Cardiac fibroblast (primary cell): ENCODE data around the gene TEAD3.

Source experiments
- DNase-seq, 2 donors: peaks; one replicate each; pipeline versions ENCODE4 v3.0.0 to v3.0.0-alpha.2; 2010; ENCODE audit warnings: low read depth in 2 of 2
- H3K4me3 ChIP-seq, 2 donors: replicated peaks in 1 of 2; 1 replicate in 1 of 2; 2 replicates in 1 of 2; pipeline ENCODE4 v1.5.1; 2011; ENCODE audit warnings: low read depth in 2 of 2, low read length in 2 of 2, mild to moderate bottlenecking in 2 of 2, moderate library complexity in 1 of 2
- TF ChIP-seq, protein P1 (sequence below): IDR thresholded peaks from one replicate; pipeline ENCODE4 v1.5.1; 2011; ENCODE audit warnings: low read depth, mild to moderate bottlenecking, low read length, inconsistent platforms

The TEAD3 gene

DNA sequence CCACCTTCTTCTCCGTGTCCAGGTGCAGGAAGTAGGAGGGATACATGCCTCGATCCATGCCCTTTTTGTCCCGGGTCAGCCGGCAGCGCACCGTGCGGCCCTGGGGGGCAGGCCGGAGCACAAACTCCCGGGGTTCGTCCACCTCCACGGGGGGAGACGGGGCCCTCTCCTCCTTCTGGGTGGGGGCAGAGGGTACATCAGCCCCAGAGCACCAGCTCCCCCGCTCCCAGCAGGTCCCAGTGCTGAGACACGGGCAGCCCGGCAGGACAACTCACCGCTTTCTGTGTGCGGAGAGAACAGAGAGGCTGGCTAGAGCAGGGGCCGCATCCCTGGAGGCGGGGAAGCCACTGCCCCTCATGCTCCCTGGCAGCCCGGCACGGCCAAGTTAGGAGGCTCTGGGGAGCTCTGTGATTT, 9.1 kb upstream of the TEAD3 start:
- no peak overlapping the region for H3K4me3 ChIP-seq
- no peak for DNase-seq
- TF ChIP-seq, protein P1, sequence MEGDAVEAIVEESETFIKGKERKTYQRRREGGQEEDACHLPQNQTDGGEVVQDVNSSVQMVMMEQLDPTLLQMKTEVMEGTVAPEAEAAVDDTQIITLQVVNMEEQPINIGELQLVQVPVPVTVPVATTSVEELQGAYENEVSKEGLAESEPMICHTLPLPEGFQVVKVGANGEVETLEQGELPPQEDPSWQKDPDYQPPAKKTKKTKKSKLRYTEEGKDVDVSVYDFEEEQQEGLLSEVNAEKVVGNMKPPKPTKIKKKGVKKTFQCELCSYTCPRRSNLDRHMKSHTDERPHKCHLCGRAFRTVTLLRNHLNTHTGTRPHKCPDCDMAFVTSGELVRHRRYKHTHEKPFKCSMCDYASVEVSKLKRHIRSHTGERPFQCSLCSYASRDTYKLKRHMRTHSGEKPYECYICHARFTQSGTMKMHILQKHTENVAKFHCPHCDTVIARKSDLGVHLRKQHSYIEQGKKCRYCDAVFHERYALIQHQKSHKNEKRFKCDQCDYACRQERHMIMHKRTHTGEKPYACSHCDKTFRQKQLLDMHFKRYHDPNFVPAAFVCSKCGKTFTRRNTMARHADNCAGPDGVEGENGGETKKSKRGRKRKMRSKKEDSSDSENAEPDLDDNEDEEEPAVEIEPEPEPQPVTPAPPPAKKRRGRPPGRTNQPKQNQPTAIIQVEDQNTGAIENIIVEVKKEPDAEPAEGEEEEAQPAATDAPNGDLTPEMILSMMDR: no peak

GRCh38 chr6:35503534-35503933, 6.7 kb upstream of the TEAD3 start:
- no peak for DNase-seq
- TF ChIP-seq, protein P1: no peak

DNA sequence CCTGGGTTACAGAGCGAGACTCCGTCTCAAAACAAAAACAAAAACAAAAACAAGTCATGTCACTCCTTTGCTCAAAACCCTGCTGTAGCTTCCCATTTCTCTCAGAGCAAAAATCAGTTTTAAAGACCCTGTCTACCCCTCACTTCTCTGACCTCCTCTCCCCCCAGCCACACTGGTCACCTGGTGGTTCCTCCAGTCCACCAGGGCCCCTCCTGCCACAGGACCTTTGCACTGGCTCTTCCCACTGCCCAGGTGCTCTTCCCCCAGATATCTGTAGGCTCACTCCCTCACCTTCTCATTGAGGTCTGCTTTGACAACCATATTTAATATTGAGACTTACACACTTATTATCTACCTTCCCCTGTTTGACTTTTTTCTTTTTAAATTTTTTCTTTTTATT, 4.9 kb upstream of the TEAD3 start:
- TF ChIP-seq, protein P1: no peak

More at GRCh38 chr6:35503534-35503933, 6.7 kb upstream of the TEAD3 start:
- no peak overlapping the region for H3K4me3 ChIP-seq

GRCh38 chr6:35500782-35501181, 3.9 kb upstream of the TEAD3 start:
- peak in 1 of 2 donors; percentile 52 for DNase-seq
- no peak overlapping the region for H3K4me3 ChIP-seq
- TF ChIP-seq, protein P1: no peak

More for the DNA sequence above, 4.9 kb upstream of the TEAD3 start:
- H3K4me3 ChIP-seq: no peak overlapping the region
- no peak for DNase-seq

GRCh38 chr6:35499372-35499771, 2.5 kb upstream of the TEAD3 start:
- TF ChIP-seq, protein P1: no peak
- no peak overlapping the region for H3K4me3 ChIP-seq
- no peak for DNase-seq

- H3K4me3 ChIP-seq: peak overlapping the region; percentile 49 to 79
- no peak for DNase-seq
- TF ChIP-seq, protein P1: no peak
Observed at GRCh38 chr6:35498422-35499067, 1.7 kb upstream of the TEAD3 start.
